Fibroblast of skin of left quadriceps (primary cell): ENCODE data around the gene SEMG2.

Experiments used
- DNase-seq, 2 experiments: peaks; one replicate each; pipeline ENCODE4 v3.0.0-alpha.2; 2013; ENCODE audit warnings: low read depth in 2 of 2

SEMG2 gene, protein sequence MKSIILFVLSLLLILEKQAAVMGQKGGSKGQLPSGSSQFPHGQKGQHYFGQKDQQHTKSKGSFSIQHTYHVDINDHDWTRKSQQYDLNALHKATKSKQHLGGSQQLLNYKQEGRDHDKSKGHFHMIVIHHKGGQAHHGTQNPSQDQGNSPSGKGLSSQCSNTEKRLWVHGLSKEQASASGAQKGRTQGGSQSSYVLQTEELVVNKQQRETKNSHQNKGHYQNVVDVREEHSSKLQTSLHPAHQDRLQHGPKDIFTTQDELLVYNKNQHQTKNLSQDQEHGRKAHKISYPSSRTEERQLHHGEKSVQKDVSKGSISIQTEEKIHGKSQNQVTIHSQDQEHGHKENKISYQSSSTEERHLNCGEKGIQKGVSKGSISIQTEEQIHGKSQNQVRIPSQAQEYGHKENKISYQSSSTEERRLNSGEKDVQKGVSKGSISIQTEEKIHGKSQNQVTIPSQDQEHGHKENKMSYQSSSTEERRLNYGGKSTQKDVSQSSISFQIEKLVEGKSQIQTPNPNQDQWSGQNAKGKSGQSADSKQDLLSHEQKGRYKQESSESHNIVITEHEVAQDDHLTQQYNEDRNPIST

DNA sequence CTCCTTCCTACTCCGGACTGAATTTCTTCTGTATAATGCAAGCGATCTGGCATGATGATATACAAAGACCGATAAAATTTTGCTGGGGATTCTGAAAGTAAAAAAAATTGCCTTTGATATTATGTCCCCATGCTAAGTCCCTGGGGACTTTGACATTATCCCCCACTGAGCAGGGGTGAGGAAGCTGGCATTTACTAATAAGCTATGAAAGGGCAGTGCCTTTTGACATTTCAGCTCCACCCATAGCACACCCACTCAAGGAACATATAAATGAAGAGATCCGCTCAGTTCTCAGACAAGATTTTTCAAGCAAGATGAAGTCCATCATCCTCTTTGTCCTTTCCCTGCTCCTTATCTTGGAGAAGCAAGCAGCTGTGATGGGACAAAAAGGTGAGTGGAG lies at the start of gene SEMG2:
Gene SEMG2 (plus strand): TSS at position 298 of the 400 bp plus-strand sequence. CDS start 17 bp downstream, at position 315.
- no peak for DNase-seq

DNA sequence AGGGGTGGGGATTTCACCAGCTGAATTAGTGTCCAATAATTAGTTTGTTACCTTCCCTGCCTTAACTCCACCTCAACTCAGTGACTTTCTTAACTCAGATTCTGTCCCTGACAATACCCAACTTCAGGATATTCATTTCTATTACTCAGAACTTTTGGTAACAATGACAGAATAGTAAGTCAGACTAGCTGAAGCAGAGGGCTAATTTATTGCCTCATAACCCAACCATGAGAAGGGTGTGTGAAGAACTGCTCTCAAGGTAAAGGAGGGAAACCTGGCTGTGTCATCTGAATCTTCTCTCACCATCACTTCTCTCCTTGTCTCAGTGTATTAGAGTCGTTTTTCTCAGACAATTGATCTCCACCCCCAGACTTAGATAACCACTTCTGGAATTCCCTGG lies 47.7 kb upstream of the SEMG2 start:
- DNase-seq: no peak

DNA sequence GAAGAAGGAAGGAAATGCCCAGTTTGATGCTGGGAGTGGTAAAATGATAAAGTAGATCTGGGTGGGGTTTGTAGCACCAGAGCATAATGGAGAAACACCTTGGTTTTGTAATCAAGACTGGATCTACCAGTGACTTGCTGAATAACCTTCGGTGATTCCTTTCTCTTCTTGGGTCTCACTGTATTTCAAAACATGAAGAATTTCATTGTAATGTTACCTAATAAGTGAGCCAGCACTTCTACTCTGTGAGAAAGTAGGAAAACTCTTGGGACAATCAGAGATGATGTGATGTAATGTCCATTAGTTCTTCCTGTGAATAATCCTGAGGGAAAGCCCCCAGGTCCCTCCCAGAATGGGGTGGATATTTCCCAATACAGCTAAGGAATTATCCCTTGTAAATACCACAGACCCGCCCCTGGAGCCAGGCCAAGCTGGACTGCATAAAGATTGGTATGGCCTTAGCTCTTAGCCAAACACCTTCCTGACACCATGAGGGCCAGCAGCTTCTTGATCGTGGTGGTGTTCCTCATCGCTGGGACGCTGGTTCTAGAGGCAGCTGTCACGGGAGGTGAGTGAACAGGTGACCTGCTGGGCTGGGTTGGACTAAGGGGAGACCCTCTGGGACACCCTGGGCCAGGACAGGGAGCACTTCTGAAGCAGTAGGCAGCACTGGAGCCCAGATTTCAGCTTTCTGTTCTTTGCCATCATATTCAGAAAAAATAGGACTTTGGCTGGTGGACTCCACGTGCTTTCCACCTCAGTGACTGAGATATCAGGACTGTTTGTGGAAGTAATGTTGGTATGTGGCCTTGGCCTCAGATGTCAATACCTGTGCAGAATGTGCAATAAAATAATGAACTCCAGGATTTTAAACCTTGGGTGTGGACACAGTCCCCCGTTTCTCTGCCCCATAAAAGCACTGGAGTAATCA lies 46.5 kb upstream of the SEMG2 start, which contains the start of gene PI3:
Gene PI3 (plus strand): TSS at position 469 of the 931 bp plus-strand sequence. CDS start 21 bp downstream, at position 490.
- no peak for DNase-seq

DNA sequence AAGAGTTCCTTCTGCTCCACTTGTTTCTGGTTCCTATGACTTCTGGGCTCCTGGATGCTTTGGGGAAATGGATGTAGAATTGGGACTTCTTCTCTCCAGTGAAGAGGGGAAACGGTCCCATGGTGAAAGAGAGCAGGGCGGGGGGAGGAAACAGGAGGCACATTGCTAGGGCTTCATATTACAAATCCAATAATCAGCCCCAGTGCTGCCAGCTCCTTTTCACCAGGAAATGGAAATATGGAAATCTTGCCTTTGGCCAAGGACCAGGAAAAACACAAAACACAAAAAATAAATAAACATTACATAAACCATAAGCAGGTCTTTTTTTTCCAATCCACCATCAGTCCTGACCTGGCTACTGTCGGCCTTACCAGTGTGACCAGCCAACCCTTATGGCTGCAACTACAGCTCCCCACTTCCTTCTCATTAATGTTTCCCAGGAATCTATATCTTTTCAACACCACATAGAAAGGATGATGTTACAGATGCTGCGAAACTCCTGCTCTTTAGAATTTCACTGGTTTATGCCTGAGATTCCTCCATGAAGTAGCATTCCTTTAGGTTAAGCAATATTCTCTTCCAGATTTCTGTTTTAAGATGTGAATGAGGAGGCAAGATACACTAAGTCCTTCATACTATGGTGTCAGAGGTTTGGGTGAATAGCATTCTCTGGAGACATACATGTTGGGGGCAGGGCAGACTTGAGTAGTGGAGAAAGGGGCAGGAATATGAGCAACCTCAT lies 44.5 kb upstream of the SEMG2 start:
- no peak for DNase-seq

DNA sequence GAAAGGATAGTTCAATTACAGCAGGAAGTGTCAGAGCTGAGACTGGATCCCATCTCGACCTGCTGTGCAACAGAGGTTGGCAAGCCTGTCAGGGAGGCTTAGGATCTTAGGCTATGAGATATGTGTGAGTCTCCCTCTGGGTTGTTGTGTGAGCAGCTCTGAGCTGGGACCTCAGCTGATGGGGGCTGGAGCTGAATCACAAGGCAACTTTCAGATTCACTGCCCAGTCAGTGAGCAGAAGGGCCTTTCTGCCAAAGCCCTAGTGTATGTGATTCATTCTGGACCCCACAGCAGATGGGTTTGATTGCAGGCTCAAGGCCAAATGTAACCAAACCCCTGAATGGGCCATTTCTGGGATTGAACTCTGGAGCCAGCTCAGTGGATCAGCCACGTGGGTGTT lies 42.0 kb upstream of the SEMG2 start:
- DNase-seq: no peak

DNA sequence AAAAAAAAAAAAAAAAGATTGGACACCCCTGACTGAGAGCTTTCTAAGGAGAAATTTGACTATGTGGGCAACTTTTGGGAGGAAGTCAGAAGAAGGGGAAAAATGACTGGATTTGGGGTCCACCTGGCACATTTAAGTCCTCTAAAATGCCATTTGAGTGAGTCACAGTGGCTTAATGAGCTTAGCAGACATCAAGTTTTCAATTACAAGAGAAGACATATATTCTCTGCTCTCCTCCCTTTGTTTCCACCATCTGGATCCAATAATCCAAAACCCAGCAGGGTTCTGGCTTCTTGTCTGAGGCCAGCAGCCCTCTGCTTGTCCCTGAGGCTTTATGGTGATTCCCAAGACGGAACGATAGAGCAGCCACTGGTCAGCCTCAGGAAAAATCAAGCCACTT lies 39.5 kb upstream of the SEMG2 start:
- DNase-seq: peak; percentile 32 to 34

DNA sequence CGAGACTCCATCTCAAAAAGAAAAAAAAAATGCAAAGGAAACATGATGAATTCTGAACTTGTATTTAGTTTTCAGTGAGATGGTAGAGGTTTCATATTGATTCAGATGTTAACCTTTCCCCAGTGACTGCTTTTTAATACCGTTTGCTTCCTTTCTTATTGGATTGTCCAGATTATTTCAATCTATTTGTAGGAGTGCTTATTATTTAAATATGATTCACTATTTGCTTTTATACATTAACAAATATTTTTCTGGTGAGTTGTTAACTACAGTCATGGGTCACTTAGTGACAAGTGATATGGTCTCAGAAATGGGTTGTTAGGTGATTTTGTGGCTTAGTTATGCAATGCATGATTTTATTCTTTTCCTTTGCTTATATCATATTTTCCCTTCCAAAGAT lies 38.1 kb upstream of the SEMG2 start:
- DNase-seq: no peak

DNA sequence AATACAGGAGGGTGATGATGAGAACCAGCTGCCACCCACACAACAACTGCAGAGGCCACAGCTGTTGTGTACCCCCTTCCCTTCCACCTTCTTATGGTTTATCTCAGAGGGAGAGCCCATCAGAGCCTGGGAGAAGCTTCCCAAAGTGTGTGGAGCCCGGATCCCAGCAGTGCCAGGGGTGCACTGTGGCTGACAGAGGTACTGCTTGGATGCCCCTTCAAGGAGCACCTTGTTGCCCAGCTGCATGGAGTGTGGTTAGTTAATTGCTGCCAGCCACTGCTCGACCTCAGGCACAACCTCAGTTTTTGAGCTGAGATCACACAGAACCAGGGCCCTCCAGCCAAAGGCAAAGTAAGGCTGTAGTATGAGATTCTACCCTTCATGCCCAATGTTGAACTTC lies 33.5 kb upstream of the SEMG2 start:
- no peak for DNase-seq

DNA sequence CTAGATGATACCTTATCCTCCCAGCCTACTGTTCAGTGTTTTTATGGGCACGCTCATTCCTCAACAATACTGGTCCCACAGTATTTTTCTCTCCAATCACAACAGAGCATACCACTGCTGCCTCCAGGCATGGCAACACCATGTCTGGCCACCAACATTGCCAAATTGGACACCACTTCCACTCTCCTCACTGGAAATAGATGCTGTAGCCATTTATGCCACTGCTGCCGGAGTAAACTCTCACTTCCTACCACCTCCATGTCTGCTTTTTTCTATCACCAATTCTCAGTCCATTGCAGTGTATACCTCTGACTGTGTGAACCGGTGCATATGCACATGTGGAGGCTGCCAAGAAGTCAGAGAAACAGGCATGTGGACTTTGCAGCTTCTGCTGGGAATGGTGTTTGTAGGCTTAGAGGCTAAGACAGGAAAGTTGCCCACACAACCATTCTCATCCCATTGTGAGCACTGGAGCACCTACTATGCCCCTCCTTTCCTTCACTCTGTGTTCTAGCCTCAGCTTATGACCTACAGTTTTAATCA lies 32.0 kb upstream of the SEMG2 start:
- no peak for DNase-seq

DNA sequence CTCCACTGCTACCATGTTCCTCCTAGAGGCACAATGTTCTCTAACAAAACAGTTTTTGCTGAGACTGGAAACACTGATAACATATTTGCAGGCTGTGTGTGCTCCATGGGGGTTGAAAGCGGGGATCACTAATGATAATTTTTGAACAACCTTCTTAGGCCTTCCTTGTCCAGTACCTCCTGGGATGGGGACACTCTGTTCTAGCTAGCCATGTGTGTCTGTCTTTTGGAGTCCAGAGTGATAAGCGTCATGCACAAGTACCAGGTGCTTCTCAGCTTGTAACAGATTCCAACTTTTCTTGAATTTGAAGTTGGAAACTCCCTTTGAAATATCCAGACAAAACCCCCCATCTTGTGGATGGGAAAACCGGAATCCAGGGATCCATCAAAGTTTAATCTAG lies 31.3 kb upstream of the SEMG2 start:
- no peak for DNase-seq

DNA sequence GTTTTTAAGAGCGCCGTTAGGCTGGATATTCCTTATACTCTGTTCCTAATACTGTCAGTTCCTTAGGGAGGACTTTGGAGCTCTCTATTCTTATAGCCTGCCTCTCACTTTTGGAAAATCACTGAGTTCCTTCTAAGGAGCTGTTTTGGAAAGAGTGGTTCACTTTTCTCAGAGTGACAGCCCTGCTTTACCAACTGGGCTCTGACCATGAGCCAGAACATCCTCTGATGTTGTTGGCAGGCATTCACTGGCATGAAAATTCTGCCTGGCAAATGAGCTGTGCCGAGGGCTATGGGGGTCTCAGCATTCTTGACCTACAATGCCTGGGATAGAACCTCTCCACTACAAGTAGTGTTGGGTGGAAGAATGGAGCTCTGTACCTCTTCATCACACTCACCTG lies 29.2 kb upstream of the SEMG2 start:
- DNase-seq: no peak

DNA sequence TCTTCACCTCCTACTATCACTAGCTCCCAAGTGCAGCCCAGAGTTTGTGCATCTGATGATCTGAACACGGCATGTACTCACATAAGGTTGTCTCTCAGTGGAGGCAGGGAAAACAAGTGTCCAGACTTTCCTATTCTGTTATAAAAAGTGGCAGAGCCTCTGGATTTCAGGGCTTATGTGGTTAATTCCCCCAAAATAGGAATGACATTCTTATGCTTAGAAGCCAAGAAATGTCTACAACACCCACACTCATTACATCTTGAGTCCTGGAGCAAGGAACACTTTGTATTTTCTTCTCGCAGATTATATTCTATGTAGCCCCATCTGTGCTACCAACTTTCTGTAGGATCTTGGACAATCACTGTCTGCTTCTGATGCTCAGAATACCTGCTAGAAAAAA lies 27.8 kb upstream of the SEMG2 start:
- no peak for DNase-seq

DNA sequence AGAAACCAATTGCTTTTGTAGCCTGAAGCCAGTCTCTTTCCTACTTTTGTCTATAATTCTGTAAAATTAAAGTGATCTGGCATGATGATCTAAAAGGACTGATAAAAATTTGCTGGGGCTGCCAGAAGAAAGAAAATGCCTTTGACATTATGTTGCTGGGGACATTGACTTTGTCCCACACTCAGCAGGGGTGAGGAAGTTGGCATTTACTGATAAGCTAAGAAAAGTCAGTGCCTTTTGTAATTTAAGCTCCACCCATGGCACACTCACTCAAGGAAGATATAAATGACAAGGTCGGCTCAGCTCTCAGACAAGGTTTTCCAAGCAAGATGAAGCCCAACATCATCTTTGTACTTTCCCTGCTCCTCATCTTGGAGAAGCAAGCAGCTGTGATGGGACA lies 14.4 kb upstream of the SEMG2 start, which contains the start of gene SEMG1:
Gene SEMG1 (plus strand): TSS at position 309 of the 400 bp plus-strand sequence. CDS start 21 bp downstream, at position 330.
- DNase-seq: no peak

DNA sequence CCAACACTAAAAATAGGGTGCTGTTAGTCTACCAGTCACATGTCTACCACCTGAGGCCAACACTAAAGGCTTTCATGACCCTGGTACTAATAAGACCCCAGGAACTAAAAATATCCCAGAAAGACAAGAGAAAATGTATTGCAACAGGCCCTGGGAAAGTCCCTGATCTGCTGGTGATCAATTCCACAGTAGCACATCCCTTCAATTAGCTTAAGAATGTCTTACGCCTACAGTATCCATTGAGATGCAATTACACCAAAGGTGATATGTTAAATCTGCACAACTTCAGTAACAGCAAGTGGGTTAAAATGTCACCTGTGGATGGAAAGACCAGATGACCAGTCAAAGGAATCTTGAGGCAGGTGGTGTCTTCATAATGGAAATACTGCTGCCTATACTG lies 11.2 kb upstream of the SEMG2 start:
- no peak for DNase-seq

DNA sequence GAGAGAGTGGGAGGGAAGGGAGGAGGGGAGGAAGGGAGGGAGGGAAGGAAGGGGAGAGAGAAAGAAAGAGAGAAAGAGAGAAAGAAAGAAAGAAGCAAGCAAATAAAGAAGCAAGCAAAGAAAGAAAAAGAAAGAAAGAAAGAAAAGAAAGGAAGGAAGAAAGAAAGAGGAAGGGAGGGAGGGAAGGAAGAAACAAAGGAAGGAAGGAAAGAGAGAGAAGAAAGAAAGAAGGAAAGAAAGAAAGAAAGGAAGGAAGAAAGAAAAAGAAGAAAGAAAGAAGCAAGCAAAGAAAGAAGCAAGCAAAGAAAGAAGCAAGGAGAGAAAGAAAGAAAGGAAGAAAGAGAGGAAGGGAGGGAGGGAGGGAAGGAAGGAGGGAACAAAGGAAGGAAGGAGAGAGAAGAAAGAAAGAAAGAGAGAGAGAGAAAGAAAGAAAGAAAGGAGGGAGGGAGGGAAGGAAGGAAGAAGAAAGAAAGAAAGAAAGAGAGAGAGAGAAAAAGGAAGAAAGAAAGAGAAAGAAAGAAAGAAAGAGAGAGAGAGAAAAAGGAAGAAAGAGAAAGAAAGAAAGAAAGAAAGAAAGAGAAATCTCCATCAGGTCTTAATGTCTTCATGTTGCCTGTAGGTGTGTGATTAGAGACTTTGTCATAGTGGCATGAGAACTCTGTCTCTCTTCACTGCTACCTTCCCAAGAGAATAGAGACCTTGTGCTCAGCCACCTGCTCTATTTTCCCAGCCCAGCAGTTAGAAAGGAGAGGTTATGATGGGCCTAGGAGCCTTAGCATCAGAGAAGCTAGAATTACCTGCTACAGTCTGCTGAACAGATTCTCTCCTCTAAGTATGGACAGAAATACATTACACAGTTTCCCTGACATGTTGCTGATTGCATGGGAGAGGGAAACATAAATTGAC lies 9.4 kb upstream of the SEMG2 start:
- DNase-seq: no peak

DNA sequence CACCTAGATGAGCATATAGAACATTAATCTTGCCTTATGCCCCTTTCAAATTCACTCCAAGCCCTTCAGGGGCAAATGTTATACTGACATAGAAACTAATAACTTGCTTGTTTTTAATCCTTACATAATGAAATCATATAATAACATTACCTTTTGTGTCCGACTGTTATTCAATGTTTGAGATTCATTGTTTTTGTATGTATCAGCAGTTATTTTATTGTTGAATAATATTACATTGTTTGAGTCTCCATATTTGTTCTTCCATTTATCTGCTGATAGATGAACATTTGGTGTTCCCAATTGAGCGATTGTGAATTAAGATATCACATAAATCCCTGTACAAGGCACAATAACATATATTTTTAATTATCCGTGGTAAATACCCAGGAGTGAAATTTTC lies 8.3 kb upstream of the SEMG2 start:
- no peak for DNase-seq

DNA sequence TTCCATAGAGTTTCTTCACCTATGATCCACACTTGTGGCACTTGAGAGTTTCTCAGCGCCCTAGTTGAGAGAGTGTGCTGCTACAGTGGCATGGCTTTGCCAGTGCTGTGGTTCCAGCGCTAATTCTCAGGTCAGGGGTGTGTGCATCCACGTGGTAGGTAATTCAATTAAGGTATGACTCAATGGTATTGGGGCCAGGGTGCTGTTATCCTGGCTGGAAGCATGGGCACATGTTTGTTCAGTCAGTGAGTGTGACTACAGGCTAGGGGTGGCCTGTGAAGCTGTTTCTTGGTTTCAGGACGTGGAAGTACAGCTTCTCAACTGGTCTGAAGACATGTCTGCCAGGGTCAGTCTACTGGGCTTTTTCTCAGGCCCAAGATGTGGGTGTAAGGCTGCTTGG lies 3.0 kb upstream of the SEMG2 start:
- DNase-seq: no peak

DNA sequence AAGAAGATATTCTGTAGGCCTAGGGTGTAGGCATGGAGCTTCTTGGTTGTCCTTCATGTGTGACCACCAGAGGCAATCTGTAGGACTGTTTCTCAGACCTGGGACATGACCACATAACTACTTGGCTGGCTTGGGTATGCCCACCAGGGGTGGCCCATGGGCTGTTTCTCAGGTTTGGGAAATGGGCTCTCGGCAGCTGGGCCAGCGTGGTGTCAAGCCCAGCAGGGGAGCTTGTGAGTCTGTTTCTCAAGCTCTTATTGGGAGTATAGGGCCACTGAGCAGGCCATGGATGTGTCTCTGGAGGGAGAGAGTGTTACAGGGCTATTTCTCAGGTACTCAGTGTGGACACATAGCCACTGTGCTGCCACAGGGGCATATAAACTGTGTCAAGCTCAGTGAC lies 2.5 kb upstream of the SEMG2 start:
- DNase-seq: no peak

DNA sequence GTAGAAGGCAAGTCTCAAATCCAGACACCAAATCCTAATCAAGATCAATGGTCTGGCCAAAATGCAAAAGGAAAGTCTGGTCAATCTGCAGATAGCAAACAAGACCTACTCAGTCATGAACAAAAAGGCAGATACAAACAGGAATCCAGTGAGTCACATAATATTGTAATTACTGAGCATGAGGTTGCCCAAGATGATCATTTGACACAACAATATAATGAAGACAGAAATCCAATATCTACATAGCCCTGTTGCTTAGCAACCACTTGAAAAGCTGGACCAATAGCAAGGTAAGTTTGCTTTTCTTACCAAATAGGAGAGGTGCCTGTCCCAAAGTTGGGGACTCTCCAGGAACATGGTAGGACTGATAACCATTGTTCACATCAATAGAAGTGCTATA lies 2.0 kb downstream of the SEMG2 start:
- no peak for DNase-seq

DNA sequence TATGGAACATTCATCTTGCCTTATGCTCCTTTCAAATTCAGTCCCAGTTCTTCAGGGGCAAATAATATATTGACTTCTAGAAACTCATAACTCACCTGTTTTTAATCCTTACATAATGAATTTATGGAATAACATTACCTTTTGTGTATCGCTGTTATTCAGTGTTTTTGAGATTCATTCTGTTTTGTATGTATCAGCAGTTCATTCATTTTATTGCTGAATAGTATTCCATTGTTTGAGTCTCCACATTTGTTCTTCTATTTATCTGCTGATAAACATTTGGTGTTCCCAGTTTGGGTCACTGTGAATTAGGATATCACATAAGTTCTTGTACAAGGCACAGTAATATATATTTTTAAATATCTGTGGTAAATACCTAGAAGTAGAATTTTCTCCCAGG lies 5.1 kb downstream of the SEMG2 start:
- no peak for DNase-seq
